Measurements from ENCODE around the gene C1orf210. TPM values are rescaled to one million over a fixed set of nuclear protein-coding genes. Genes with fewer than 3 reads are reported as not detected.

Gene C1orf210
- total and polyA plus RNA-seq, 8 donors: 8.5 to 22.5 (median 9.5) TPM

- peaks cover 8 to 13% of the 10 kb centered on the region in 2 donors for H3K4me1 ChIP-seq
- no peaks in the 10 kb centered on the region for H3K9me3 ChIP-seq
- peak overlapping the region; percentile 45 to 53 for H3K27ac ChIP-seq
- no peak for TF ChIP-seq CTCF (IDR thresholded peaks at IDR 0.05)
- no peaks in the 10 kb centered on the region for H3K27me3 ChIP-seq
- DNase-seq: peak in 1 of 4 donors; percentile 20
- no peaks in the 10 kb centered on the region for H3K36me3 ChIP-seq
- ATAC-seq: no peak
- no peak overlapping the region for H3K4me3 ChIP-seq
- intact Hi-C loops (cut with DNase I): no loop called here
These were observed 9.4 kb upstream of the C1orf210 start for GRCh38 chr1:43294761-43295160.

- H3K9me3 ChIP-seq: no peaks in the 10 kb centered on the region
- ATAC-seq: peak; percentile 44
- no peak for TF ChIP-seq CTCF (IDR thresholded peaks at IDR 0.05)
- peak overlapping the region; percentile 45 to 53 for H3K27ac ChIP-seq
- peaks cover 8 to 13% of the 10 kb centered on the region in 2 donors for H3K4me1 ChIP-seq
- DNase-seq: peak in 1 of 4 donors; percentile 20
- H3K36me3 ChIP-seq: no peaks in the 10 kb centered on the region
- no peaks in the 10 kb centered on the region for H3K27me3 ChIP-seq
- no peak overlapping the region for H3K4me3 ChIP-seq
- intact Hi-C loops (cut with DNase I): no loop called here
These were observed 8.7 kb upstream of the C1orf210 start for GRCh38 chr1:43293896-43294760.

- no peaks in the 10 kb centered on the region for H3K9me3 ChIP-seq
- H3K36me3 ChIP-seq: no peaks in the 10 kb centered on the region
- H3K4me3 ChIP-seq: no peak overlapping the region
- ATAC-seq: no peak
- no peak for DNase-seq
- peaks cover 8 to 13% of the 10 kb centered on the region in 2 donors for H3K4me1 ChIP-seq
- H3K27me3 ChIP-seq: no peaks in the 10 kb centered on the region
- H3K27ac ChIP-seq: no peak overlapping the region
- no peak for TF ChIP-seq CTCF (IDR thresholded peaks at IDR 0.05)
- intact Hi-C loops (cut with DNase I): no loop called here
These were observed 7.8 kb upstream of the C1orf210 start for GRCh38 chr1:43293176-43293575.

- H3K36me3 ChIP-seq: no peaks in the 10 kb centered on the region
- peaks cover 8 to 13% of the 10 kb centered on the region in 2 donors for H3K4me1 ChIP-seq
- ATAC-seq: no peak
- H3K4me3 ChIP-seq: no peak overlapping the region
- peak in 1 of 4 donors; percentile 24 for DNase-seq
- no peaks in the 10 kb centered on the region for H3K9me3 ChIP-seq
- H3K27me3 ChIP-seq: no peaks in the 10 kb centered on the region
- TF ChIP-seq CTCF (IDR thresholded peaks at IDR 0.05): no peak
- H3K27ac ChIP-seq: no peak overlapping the region
- intact Hi-C loops (cut with DNase I): no loop called here
These were observed 7.3 kb upstream of the C1orf210 start for GRCh38 chr1:43292679-43293078.

- DNase-seq: peak in 1 of 4 donors; percentile 25
- Histone ChIP-seq H3K27me3 (no peaks in the 10 kb centered on the region), H3K36me3 (no peaks in the 10 kb centered on the region), H3K27ac (no peak overlapping the region), H3K9me3 (no peaks in the 10 kb centered on the region), H3K4me1 (peaks cover 8 to 11% of the 10 kb centered on the region in 2 donors), H3K4me3 (no peak overlapping the region)
- no peak for ATAC-seq
- intact Hi-C loops (cut with DNase I): no loop called here
- no peak for TF ChIP-seq CTCF (IDR thresholded peaks at IDR 0.05)
These were observed 6.8 kb upstream of the C1orf210 start for GRCh38 chr1:43292216-43292615.
